ENCODE measurements around the gene EFCAB8. TPM values are rescaled to one million over a fixed set of nuclear protein-coding genes. Genes with fewer than 3 reads are reported as not detected.

The EFCAB8 gene
- total RNA-seq, 1 experiment from 2014 or later: 0.09 TPM

DNA sequence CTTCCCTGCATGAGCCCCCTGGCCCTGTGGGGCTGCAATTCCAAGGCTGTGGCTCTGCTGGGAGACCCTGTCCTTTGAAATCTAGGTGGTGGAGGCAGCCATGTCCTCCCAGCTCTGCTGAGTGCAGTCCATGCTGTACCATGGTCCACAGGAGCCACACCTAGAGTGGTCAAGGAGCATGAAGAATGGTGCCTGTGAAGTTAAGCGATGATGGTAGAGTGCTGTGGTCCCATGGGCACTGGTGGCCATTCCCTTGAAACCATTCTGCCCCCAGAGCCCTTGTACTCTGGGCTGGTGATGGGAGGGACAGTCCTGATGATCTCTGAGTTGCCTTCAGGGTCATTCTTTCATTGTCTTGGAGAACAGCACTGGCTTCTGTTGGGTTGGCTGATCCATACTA, 55.3 kb downstream of the EFCAB8 start:
- no peak overlapping the region for H4K91ac ChIP-seq (ENCODE audit: insufficient read length, low read depth, low read length)
- peaks cover 4% of the 10 kb centered on the region for H3K27me3 Mint-ChIP-seq (ENCODE audit: low read depth)
- TF ChIP-seq, protein P1, sequence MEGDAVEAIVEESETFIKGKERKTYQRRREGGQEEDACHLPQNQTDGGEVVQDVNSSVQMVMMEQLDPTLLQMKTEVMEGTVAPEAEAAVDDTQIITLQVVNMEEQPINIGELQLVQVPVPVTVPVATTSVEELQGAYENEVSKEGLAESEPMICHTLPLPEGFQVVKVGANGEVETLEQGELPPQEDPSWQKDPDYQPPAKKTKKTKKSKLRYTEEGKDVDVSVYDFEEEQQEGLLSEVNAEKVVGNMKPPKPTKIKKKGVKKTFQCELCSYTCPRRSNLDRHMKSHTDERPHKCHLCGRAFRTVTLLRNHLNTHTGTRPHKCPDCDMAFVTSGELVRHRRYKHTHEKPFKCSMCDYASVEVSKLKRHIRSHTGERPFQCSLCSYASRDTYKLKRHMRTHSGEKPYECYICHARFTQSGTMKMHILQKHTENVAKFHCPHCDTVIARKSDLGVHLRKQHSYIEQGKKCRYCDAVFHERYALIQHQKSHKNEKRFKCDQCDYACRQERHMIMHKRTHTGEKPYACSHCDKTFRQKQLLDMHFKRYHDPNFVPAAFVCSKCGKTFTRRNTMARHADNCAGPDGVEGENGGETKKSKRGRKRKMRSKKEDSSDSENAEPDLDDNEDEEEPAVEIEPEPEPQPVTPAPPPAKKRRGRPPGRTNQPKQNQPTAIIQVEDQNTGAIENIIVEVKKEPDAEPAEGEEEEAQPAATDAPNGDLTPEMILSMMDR (conservative IDR thresholded peaks at IDR 0.05): no peak
- no peak for DNase-seq
- H3K23me2 ChIP-seq (ENCODE audit: insufficient read length, low read depth, low read length, poor library complexity, severe bottlenecking): no peaks in the 10 kb centered on the region
- no peaks in the 10 kb centered on the region for H3K27me3 ChIP-seq (ENCODE audit: insufficient read depth, low read length)
- no peak overlapping the region for H3K27ac ChIP-seq (ENCODE audit: insufficient read length, low read depth, low read length)
- no peak overlapping the region for H4K8ac ChIP-seq (replicated peaks; ENCODE audit: insufficient read length, low read depth, low read length)
- no peak overlapping the region for H3K18ac ChIP-seq (ENCODE audit: insufficient read length, low read depth, low read length)
- no peak overlapping the region for H3K9ac ChIP-seq (ENCODE audit: extremely low read depth, insufficient read length, low read length)
- no peak overlapping the region for H3K4me2 ChIP-seq (ENCODE audit: insufficient read depth, insufficient read length, low read length)
- WGBS (ENCODE audit: extremely low coverage, insufficient read length, low lambda C conversion rate): no CpG with 5 or more reads among the region's 1 CpG
- no peak overlapping the region for H3K56ac ChIP-seq (ENCODE audit: insufficient read length, low read depth, low read length)
- no peak overlapping the region for H2AFZ ChIP-seq (ENCODE audit: low read length)
- no peak overlapping the region for H3K14ac ChIP-seq (ENCODE audit: insufficient read depth, low read length)
- H3K4me1 Mint-ChIP-seq: no peaks in the 10 kb centered on the region
- no peak overlapping the region for H4K5ac ChIP-seq (ENCODE audit: insufficient read length, low read depth, low read length)
- H3K27ac Mint-ChIP-seq: no peak overlapping the region
- no peaks in the 10 kb centered on the region for H3K4me1 ChIP-seq (ENCODE audit: insufficient read depth, low read length)
- no peak overlapping the region for H3K4me3 Mint-ChIP-seq
- H3K79me2 ChIP-seq (ENCODE audit: insufficient read depth, low read length): no peaks in the 10 kb centered on the region
- H4K20me1 ChIP-seq (ENCODE audit: control insufficient read depth, insufficient read depth, insufficient read length): no peaks in the 10 kb centered on the region
- H3K36me3 Mint-ChIP-seq (ENCODE audit: insufficient read depth in 1 of 3, low read depth in 3 of 3): no peaks in the 10 kb centered on the region; a peak in 3 of 7 replicates
- no peaks in the 10 kb centered on the region for H3K79me1 ChIP-seq (ENCODE audit: insufficient read depth, low read depth, low read length, poor library complexity, severe bottlenecking)
- no peaks in the 10 kb centered on the region for H3K9me3 ChIP-seq (ENCODE audit: control insufficient read depth, low read depth, low read length)
- no peak overlapping the region for H3K23ac ChIP-seq (ENCODE audit: insufficient read length, low read depth, low read length)
- H2BK120ac ChIP-seq (ENCODE audit: low read depth, low read length, poor library complexity, severe bottlenecking): no peak overlapping the region
- H3K9me3 Mint-ChIP-seq: peaks cover 20 to 22% of the 10 kb centered on the region in 2 experiments
- no peak overlapping the region for H2BK20ac ChIP-seq (ENCODE audit: low read depth, low read length, poor library complexity, severe bottlenecking)
- H3T11ph ChIP-seq (ENCODE audit: low read length): no peak overlapping the region
- no peak overlapping the region for H2BK5ac ChIP-seq (ENCODE audit: insufficient read length, low read length)
- no peak overlapping the region for H2BK15ac ChIP-seq (ENCODE audit: low read depth, low read length)
- no peak overlapping the region for H2AK5ac ChIP-seq (ENCODE audit: insufficient read length, low read length)
- H3K4ac ChIP-seq (ENCODE audit: low read depth, low read length): no peak overlapping the region
- no peak overlapping the region for H2BK12ac ChIP-seq (ENCODE audit: insufficient read length, low read depth, low read length)

Measured in H9 (cell line).